ENCODE data around the gene TMEM109. TPM values are rescaled to one million over a fixed set of nuclear protein-coding genes. Genes with fewer than 3 reads are reported as not detected.

Gene TMEM109
- total RNA-seq, 1 experiment from 2014 or later: 78.1 TPM

DNA sequence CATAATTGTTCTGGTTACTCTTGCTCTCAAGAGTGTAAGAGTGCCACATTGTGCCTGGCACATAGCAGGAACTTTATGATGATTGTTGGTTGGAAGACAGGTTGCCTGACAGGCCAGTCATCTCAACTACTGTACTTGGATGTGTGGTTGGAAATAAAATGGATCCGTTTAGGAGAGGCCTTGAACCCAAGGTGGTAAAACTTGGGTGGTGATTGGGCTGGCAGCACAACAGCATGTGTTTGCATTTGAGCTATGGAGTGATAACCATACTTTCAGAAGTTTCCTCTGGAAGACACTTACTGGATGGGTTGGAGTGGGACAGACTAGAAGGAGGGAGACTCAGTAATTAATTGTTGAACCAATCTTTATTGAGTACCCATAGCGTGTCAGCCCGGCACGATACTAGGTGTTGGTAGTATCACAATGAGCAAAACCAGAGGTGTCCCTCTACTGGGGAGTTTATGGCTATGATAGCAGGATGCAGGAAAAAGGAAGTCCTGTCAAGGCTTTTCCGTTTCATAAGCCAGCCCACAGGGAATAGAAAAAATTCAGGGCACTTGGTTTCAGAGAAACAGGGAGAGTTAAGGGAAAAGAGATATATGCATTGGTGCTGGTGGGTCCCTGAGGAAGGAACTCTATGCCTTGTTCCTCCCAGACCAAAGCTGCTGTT is 3.1 kb upstream of the TMEM109 start:
- no peak overlapping the region for H3K27ac Mint-ChIP-seq (ENCODE audit: unreplicated experiment)
- peaks cover 33% of the 10 kb centered on the region for H3K36me3 Mint-ChIP-seq (ENCODE audit: insufficient read depth, unreplicated experiment)
- no peaks in the 10 kb centered on the region for H3K9me3 Mint-ChIP-seq (ENCODE audit: low read depth, unreplicated experiment)
- no peak for DNase-seq
- CTCF ChIA-PET: no interaction called here
- TF ChIP-seq, protein P1, sequence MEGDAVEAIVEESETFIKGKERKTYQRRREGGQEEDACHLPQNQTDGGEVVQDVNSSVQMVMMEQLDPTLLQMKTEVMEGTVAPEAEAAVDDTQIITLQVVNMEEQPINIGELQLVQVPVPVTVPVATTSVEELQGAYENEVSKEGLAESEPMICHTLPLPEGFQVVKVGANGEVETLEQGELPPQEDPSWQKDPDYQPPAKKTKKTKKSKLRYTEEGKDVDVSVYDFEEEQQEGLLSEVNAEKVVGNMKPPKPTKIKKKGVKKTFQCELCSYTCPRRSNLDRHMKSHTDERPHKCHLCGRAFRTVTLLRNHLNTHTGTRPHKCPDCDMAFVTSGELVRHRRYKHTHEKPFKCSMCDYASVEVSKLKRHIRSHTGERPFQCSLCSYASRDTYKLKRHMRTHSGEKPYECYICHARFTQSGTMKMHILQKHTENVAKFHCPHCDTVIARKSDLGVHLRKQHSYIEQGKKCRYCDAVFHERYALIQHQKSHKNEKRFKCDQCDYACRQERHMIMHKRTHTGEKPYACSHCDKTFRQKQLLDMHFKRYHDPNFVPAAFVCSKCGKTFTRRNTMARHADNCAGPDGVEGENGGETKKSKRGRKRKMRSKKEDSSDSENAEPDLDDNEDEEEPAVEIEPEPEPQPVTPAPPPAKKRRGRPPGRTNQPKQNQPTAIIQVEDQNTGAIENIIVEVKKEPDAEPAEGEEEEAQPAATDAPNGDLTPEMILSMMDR (IDR thresholded peaks at IDR 0.05; ENCODE audit: unreplicated experiment): no peak
- intact Hi-C loops (cut with micrococcal nuclease; ENCODE audit: unreplicated experiment): no loop called here
- H3K27me3 Mint-ChIP-seq (ENCODE audit: unreplicated experiment): peaks cover 51% of the 10 kb centered on the region
- BruUV-seq (replicated peaks): no TSS peak
- H3K4me1 Mint-ChIP-seq (ENCODE audit: low read depth, unreplicated experiment): peaks cover 17% of the 10 kb centered on the region
- H3K4me3 Mint-ChIP-seq (ENCODE audit: low read depth, unreplicated experiment): no peak overlapping the region

DNA sequence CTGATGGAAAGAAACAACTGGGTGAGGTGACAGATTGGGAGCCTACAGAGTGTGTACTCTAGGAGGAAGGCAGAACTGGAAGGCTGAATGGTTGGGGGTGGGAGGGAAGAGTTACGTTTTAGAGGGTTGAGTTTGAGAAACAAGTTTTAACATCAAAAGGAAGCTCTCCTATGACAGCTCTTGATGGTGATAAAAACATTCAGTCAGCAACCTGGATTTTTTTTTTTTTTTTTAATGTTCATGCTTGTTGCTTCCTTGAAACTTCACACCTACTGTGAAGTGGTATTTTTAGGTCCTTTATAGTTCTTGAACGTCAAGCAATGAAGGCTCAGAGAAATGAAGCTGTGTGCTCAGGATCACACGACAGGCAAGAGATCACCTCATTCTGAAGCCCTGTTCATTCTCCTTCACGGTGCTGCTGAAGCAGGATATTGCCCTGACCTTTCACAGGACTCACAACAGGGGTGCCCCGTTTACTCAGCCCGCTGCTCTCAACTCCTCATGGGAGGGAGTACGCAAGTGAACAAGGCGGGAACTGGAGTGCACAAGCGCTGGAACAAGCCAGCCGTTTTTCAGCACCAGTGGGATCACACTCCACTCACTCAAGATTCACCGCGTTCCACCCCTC is 1.6 kb upstream of the TMEM109 start:
- TF ChIP-seq, protein P1 (IDR thresholded peaks at IDR 0.05; ENCODE audit: unreplicated experiment): no peak
- Mint-ChIP-seq H3K27ac (ENCODE audit: unreplicated experiment) (no peak overlapping the region), H3K27me3 (ENCODE audit: unreplicated experiment) (peaks cover 51% of the 10 kb centered on the region), H3K4me3 (ENCODE audit: low read depth, unreplicated experiment) (no peak overlapping the region), H3K36me3 (ENCODE audit: insufficient read depth, unreplicated experiment) (peaks cover 20% of the 10 kb centered on the region), H3K9me3 (ENCODE audit: low read depth, unreplicated experiment) (no peaks in the 10 kb centered on the region), H3K4me1 (ENCODE audit: low read depth, unreplicated experiment) (peaks cover 22% of the 10 kb centered on the region)
- no TSS peak for BruUV-seq (replicated peaks)
- CTCF ChIA-PET: no interaction called here
- DNase-seq: no peak
- intact Hi-C loops (cut with micrococcal nuclease; ENCODE audit: unreplicated experiment): no loop called here

DNA sequence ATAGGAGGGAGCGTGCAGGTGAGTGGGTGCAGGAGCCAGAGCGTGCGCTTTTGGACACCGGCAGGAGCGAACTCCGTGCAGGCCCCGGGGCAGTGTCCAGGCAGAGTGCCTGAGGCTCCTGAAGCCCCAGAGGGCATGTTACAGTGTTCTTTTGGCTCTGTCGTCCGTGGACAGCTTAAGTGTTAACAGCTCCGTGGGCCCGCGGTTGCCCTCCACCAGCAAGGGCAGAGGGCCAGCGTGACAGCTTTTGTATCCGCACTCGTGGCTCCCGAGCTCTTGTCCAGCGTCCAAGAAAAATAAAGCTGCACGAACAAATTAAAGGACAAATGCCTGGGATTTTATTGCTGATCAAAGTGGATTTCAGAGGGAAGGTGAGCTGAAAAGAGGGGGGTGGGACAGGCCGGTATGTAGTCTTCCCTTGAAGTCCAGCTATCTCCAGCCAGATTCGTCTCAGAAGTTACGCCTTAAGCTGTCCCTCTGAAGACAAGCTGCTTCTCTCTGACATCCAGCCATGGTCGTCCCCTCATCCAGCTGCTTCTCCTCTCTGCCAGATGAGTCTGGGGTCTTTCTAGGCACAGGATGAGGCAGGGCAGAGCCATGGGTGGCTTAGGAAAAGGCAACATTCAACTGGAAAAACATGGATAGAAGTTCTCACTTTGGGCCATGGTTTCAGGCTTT is 968 bp upstream of the TMEM109 start:
- intact Hi-C loops (cut with micrococcal nuclease; ENCODE audit: unreplicated experiment): no loop called here
- Mint-ChIP-seq H3K27ac (ENCODE audit: unreplicated experiment) (no peak overlapping the region), H3K4me1 (ENCODE audit: low read depth, unreplicated experiment) (peaks cover 23% of the 10 kb centered on the region), H3K27me3 (ENCODE audit: unreplicated experiment) (peaks cover 46% of the 10 kb centered on the region), H3K36me3 (ENCODE audit: insufficient read depth, unreplicated experiment) (peaks cover 20% of the 10 kb centered on the region), H3K4me3 (ENCODE audit: low read depth, unreplicated experiment) (peak overlapping the region; percentile 97), H3K9me3 (ENCODE audit: low read depth, unreplicated experiment) (no peaks in the 10 kb centered on the region)
- BruUV-seq (replicated peaks): no TSS peak
- DNase-seq: no peak
- CTCF ChIA-PET: interaction anchor here (0.9 kb wide), 1 partner anchor 7 kb away, joined by 3 read pairs; no protein-coding TSS in a partner anchor
- TF ChIP-seq, protein P1 (IDR thresholded peaks at IDR 0.05; ENCODE audit: unreplicated experiment): no peak

DNA sequence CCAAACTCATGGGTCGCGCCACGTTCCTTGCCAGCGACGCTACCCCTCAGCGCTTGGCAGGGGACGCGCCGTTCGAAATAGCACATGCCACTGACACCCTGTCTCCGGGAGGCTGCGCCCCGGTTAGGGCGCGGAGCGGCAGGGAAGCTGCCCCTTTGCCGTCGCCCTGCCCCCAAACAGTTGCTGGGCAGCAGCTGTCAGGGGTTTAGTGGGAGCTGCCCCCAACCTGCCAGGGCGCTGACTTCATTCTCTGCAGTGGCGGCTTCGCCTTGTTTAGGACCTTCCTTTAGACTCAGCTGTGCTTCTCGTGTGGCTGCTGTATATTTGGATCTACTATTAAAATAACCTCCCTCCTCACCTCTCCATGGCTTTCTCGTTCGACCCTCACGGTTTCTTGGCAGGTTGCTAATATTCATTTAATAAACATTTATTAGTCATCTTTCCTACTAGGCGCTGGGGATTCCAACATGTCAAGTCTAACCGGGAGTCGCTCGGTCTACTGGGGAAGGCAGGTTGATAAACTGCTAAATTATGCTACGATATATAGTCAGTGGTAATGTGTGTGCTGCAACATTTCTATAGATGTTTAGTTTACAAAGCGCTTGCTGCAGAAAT is 782 bp downstream of the TMEM109 start:
- DNase-seq: peak; percentile 39
- intact Hi-C loops (cut with micrococcal nuclease; ENCODE audit: unreplicated experiment): loop anchor here (5.0 kb wide), 1 partner anchor 218 kb away; no protein-coding TSS in a partner anchor
- peaks cover 23% of the 10 kb centered on the region for H3K4me1 Mint-ChIP-seq (ENCODE audit: low read depth, unreplicated experiment)
- CTCF ChIA-PET: interaction anchor here (0.6 to 2.6 kb wide), 11 partner anchors 9 to 339 kb away, joined by 3 to 8 read pairs (median 4); partner anchors contain the start of genes PRPF19, TMEM132A and VPS37C
- H3K27ac Mint-ChIP-seq (ENCODE audit: unreplicated experiment): peak overlapping the region; percentile 30
- H3K27me3 Mint-ChIP-seq (ENCODE audit: unreplicated experiment): peaks cover 29% of the 10 kb centered on the region
- TF ChIP-seq, protein P1 (IDR thresholded peaks at IDR 0.05; ENCODE audit: unreplicated experiment): no peak
- H3K4me3 Mint-ChIP-seq (ENCODE audit: low read depth, unreplicated experiment): peak overlapping the region; percentile 97
- H3K36me3 Mint-ChIP-seq (ENCODE audit: insufficient read depth, unreplicated experiment): peaks cover 20% of the 10 kb centered on the region
- no peaks in the 10 kb centered on the region for H3K9me3 Mint-ChIP-seq (ENCODE audit: low read depth, unreplicated experiment)
- no TSS peak for BruUV-seq (replicated peaks)

Data from Calu3 (cell line).